ENCODE results near the gene GALNT9.
"Not testable (repeated sequence)": the region's sequence is repeated elsewhere in the genome, so short reads cannot be mapped to it uniquely, and the experiment has no call there.

Gene GALNT9

DNA sequence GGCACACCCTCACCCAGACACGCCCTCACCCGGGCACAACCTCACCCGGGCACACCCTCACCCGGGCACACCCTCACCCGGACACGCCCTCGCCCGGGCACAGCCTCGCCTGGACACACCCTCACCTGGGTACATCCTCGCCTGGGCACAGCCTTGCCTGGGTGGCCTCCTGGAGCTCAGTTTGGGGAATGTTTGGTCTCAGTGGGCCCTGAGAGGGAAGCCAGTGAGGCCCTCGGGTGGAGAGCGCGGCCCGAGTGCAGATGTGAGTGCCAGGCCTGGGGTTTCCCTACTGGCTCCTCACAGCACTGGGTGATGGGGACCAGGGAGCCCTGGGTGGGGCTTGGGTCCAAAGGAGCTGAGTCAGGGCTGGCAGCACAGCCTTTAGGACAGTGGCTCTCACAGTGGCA lies 23.8 kb downstream of the GALNT9 start:
- in situ Hi-C loops (cut with MboI; ENCODE audit: low pct_unique_long_range_greater_than_20kb, low sequenced_read_pairs): no loop called here
- no peak for DNase-seq

DNA sequence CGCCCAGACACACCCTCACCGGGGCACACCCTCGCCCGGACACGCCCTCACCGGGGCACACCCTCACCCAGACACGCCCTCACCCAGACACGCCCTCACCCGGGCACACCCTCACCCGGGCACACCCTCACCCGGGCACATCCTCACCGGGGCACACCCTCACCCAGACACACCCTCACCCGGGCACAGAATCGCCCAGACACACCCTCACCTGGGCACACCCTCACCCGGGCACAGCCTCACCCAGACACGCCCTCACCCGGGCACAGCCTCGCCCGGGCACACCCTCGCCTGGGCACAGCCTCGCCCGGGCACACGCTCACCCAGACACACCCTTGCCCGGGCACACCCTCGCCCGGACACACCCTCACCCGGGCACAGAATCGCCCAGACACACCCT lies 24.5 kb downstream of the GALNT9 start:
- in situ Hi-C loops (cut with MboI; ENCODE audit: low pct_unique_long_range_greater_than_20kb, low sequenced_read_pairs): not testable (repeated sequence)

DNA sequence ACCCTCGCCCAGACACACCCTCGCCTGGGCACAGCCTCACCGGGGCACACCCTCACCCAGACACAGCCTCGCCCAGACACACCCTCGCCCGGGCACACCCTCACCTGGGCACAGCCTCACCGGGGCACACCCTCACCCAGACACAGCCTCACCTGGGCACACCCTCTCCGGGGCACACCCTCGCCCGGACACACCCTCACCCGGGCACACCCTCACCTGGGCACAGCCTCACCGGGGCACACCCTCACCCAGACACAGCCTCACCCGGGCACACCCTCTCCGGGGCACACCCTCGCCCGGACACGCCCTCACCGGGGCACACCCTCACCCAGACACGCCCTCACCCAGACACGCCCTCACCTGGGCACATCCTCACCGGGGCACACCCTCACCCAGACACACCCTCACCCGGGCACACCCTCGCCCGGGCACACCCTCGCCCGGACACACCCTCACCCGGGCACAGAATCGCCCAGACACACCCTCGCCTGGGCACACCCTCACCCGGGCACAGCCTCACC lies 25.5 kb downstream of the GALNT9 start:
- in situ Hi-C loops (cut with MboI; ENCODE audit: low pct_unique_long_range_greater_than_20kb, low sequenced_read_pairs); DNase-seq: not testable (repeated sequence)

More for the DNA sequence above, 24.5 kb downstream of the GALNT9 start:
- DNase-seq: not testable (repeated sequence)

DNA sequence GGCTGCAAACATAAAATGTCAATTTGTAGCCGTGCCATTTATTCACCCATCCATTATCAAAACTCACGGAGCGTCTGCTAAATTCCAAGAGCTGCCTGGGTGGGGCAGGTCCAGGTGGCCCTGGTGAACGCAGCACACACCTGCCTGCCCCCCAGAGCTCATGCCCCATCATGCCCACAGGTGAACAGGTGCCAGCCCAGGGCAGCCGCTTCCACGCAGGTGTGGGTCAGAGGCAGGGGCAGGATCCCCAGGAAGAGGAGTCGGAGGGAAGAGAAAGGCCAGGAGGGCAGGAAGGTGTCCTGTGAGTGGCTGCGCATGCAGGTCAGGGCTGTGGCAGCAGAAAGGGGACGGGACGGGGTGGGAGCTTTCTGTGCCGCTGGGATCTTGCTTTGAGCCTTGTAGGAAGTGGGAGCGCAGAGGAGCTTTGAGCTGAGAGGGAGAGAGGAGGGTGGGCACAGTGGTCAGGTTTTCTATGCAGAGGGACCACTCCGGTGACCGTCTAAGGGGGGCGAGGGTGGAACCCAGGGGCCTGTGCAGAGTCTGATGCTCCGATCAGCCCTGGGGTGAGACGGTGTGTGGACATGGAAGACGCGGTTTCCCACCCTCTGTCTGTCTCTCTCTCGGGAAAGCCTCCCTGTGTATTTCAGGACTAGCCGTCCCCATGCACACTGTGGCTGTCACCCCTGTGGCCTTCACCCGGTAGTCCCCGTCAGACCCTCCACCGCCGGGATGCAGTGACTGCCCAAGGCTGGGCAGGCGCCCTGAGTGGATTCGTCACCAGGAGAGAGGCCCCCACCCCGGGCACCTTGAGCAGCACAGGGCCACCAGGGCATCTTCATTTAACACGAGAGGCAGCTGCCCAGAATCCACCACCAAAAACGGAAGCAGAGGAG lies 26.7 kb downstream of the GALNT9 start:
- in situ Hi-C loops (cut with MboI; ENCODE audit: low pct_unique_long_range_greater_than_20kb, low sequenced_read_pairs): no loop called here
- no peak for DNase-seq

DNA sequence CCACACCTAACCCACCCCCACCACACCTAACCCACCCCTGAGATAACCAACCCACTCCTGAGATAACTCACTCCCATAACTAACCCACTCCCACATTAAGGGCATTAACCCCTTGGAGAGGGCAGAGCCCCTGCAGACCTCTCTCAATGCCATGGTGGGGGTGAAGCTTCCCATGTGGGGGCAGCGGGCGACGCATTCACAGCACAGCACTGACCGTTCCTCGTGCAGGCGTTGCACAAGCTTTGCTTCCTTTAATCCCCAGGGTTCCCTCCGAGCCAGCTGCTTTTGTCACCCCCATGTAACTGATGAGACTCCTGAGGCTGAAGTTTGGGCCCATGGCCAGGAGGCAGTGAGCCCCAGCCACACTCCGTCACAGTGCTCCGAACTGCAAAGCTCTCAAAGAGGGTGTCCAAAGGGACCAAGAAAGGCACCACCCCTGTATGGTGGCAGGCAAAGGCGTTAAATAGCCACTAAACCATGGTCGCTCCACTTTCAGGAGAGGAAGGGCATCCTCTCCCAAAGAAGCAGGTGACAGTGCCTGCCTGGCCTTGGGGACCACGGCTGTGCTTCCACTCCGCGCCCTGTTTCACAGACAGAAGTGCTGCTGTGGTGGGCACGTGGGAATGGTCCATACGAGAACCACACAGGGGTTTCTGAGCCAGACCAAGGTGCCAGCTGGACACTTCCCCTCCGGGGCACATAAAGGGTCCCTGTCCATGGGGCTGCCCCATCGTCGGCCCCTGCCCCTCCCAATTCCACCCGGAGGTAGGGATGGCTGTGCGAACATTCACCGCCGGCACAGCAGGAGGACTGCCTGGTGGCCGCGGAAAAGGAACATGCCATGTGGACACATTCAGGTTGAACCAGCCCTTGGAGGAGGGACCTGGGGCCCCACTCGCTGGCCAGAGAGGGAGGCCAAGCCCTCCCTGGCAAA lies 28.3 kb downstream of the GALNT9 start:
- in situ Hi-C loops (cut with MboI; ENCODE audit: low pct_unique_long_range_greater_than_20kb, low sequenced_read_pairs): no loop called here
- DNase-seq: no peak

DNA sequence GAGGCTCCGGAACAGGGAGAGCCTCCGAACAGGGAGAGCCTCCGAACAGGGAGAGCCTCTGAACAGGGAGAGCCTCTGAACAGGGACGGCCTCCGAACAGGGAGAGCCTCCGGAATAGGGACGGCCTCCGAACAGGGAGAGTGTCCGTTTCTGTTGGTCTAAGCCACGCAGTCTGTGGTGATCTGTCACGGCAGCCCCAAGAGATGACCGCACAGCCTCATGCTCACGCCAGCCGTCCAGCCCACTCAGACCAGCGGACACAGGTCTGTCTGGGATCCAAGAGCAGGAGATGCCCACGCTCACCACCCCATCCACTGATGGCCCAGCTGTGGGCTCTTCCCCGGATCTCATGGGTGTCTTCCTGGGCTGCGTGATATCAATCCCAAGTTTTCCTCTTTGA lies 33.3 kb downstream of the GALNT9 start:
- in situ Hi-C loops (cut with MboI; ENCODE audit: low pct_unique_long_range_greater_than_20kb, low sequenced_read_pairs): no loop called here
- DNase-seq: no peak

DNA sequence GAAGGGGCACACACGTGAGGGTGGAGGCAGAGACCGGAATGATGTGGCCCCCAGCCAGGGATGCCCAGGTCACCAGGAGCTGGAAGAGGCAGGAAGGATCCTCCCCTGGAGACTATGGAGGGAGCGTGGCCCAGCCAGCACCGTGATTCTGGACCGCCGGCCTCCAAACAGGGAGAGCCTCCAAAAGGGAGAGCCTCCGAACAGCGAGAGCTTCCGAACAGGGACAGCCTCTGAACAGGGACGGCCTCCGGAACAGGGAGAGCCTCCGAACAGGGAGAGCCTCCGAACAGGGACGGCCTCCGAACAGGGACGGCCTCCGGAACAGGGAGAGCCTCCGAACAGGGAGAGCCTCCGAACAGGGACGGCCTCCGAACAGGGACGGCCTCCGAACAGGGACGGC lies 33.8 kb downstream of the GALNT9 start:
- DNase-seq; in situ Hi-C loops (cut with MboI; ENCODE audit: low pct_unique_long_range_greater_than_20kb, low sequenced_read_pairs): not testable (repeated sequence)

DNA sequence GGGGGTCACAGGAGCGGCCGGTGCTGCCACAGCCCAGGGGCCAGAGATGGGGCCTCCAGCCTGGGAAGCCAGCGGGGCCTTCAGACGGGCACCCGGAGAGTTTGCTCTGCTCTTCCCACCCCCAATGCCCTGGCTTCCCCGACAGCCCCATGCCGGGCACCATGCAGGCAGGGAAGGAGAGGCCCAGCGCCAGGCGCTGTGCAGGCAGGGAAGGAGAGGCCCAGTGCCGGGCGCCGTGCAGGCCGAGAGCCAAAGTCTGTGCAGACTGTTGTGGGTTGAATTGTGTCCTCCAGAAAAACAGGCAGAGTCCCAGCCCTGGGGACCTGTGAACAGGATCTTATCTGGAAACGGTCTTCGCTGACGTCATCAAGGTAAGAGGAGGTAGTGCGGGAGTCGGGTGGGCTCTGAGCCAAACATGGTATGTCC lies 34.3 kb downstream of the GALNT9 start:
- in situ Hi-C loops (cut with MboI; ENCODE audit: low pct_unique_long_range_greater_than_20kb, low sequenced_read_pairs): no loop called here
- no peak for DNase-seq

DNA sequence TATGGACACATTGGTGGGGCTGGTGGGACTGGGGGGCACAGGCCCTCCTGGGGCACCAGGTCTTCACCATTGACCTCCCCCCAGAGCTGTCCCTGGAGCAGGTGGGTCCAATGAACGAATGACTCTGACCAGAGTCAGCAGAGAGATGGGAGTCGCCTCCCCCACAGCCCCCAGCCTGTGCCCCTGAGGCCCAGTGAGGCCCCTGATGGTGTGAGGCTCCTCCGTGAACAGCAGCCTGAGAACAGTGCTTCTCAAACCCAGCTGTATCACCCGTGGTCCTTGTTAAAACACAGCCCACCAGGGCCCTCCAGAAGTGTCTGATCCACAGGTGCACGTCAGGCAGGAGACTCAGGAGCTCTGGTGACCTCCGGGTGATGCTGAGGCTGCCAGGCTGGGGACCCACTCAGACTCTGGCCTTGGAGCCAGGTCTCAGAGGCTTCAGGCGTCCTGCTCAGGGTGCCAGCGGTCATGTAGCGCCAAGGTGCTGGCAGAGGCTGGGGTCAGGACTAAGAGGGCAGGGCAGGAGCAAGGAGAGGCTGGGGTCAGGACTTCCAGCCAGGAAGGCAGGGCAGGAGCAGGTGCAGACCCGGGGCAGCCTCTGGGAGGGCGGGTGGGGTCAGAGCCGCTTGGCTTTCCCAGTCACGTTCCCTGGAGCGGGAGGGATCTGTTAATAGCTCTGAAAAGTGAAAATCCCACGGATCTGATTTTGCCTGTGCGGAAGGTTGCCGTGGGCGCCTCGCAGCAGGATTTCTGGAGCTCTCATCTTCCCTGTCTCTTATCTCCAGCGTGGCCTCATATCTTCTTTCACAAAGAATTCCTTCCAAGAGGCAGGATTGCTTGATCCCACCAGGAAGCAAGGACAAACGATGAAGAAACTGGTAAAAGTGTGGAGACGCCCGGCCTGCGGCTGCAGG lies 35.0 kb downstream of the GALNT9 start:
- in situ Hi-C loops (cut with MboI; ENCODE audit: low pct_unique_long_range_greater_than_20kb, low sequenced_read_pairs): no loop called here
- DNase-seq: no peak

DNA sequence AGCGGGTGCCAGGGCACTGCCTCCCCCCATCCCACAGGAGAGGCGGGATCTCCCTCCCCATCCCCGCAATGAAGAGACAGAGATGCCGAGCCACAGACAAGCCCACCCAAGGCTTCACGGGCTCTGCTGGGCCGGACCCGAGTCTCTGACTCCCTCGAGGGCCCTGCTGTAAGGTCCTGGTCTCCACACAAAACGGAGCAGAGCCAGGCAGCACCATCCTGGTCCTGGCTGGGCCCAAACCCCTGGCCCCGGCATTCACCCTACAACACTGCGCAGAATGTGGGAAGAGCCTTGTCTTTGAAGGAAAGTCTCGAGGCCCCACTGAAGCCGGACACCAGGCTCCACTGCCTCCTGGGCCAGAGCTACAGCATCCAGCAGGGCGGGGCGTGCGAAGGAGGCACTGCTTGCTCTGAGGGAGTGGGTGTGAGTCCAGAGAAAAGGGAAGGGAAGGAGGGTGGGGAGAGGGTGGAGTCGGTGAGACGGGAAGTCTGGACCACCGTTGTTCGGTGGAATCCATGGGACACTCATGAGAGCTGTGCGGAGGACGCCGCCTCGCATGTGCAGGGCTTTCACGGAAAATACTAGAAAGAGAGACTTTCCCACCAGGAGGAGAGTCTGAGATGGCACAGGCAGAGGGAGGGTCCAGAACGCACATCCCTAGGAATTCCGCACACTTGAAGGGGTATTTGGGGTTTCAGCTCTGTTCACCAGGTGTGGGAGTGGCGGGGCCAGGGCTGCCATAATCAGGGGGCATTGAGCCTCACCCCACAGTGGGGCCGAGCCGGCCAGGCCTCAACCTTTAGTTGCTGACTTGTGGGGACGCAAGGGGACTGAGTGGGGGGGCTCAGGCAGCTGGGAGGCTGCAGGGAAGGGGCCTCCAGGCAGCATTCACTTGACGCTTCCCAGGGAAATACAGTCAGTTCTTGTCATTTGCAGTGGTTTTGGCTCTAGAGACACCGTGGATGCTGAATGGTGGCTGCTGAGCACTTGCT lies 36.8 kb downstream of the GALNT9 start:
- in situ Hi-C loops (cut with MboI; ENCODE audit: low pct_unique_long_range_greater_than_20kb, low sequenced_read_pairs): no loop called here
- no peak for DNase-seq

DNA sequence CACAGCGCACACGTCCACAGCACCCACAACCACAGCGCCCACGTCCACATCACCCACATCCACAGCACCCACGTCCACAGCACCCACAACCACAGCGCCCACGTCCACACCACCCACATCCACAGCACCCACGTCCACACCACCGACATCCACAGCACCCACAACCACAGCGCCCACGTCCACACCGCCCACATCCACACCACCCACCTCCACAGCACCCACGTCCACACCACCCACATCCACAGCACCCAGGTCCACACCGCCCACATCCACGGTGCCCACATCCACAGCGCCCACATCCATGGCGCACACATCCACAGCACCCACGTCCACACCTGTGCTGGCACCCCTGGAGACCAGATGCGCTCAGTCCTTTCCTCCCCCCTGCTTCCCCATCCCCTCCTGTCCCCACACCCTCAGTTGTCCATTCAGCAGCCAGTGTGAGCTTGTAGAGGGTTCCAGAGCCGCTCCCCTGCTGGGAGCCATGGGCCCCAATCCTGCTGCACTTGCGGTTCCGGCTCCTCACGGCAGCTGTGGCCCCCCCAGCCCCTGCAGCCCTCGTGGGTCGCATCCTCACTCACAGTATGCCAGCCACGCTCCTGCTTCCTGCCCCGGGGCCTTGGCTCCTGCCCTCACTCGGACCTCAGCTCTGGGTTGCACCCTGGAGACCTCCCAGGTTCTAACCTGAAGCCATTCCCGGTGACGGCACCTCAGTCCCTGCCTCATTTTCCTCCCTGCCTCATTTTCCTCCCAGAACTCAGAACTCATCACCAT lies 37.8 kb downstream of the GALNT9 start:
- no peak for DNase-seq
- in situ Hi-C loops (cut with MboI; ENCODE audit: low pct_unique_long_range_greater_than_20kb, low sequenced_read_pairs): no loop called here

DNA sequence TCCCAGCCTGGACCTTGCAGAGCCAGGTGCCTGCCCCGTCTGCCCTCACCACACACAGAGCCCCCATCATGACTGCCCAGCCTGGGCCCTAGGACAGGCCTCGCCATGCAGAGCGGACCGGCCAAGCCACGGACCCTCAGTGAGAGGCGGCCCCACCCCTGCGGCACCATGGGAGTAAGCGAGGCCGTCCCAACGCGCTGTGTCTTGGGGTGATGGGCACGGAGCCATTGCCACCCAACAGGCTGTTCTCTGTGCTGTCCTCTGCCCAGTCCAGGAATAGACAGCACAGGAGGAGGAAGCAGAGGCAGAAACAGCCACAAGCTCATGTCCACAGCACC lies 39.2 kb downstream of the GALNT9 start:
- DNase-seq: no peak
- in situ Hi-C loops (cut with MboI; ENCODE audit: low pct_unique_long_range_greater_than_20kb, low sequenced_read_pairs): no loop called here

DNA sequence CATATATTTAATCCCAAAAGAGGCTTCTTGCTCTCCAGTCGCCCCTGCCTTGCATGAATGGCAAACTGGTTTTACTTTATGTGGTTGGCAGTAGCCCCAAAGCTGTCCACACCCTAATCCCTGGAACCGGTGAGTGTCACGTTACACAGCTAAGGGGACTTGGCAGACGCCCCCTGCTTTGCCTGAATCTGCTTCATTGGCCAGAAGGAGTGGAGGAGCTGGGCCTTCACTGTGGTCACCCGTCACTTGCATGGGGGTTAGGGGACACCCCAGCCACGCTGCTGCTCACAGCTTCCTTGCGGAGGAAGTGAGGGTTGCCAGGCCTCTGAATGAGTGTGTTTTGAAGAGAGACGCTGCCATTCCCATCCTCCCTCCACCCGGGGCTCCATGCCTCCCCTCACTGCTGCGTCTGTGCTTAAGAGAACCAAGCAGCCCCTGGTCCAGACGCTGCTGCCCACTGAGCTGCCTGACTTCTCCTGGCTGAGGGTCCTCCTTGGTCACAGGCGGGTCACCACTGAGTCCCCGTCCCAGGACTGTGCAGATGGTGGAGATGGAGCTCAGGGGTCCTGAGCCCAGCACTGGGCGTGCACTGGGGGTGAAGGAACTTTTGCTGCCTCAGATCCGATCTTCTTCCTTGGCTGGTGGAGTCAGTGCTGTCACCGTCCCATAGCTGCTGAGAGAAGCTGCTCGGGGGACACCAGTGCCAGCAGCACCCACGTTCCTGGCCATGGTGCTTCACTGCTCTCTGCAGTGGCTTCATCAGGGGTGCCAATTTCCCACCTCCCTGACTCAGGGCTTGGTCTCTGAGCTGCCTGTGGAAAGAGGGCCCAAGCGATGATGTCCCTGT lies 39.8 kb downstream of the GALNT9 start:
- DNase-seq: no peak
- in situ Hi-C loops (cut with MboI; ENCODE audit: low pct_unique_long_range_greater_than_20kb, low sequenced_read_pairs): no loop called here

DNA sequence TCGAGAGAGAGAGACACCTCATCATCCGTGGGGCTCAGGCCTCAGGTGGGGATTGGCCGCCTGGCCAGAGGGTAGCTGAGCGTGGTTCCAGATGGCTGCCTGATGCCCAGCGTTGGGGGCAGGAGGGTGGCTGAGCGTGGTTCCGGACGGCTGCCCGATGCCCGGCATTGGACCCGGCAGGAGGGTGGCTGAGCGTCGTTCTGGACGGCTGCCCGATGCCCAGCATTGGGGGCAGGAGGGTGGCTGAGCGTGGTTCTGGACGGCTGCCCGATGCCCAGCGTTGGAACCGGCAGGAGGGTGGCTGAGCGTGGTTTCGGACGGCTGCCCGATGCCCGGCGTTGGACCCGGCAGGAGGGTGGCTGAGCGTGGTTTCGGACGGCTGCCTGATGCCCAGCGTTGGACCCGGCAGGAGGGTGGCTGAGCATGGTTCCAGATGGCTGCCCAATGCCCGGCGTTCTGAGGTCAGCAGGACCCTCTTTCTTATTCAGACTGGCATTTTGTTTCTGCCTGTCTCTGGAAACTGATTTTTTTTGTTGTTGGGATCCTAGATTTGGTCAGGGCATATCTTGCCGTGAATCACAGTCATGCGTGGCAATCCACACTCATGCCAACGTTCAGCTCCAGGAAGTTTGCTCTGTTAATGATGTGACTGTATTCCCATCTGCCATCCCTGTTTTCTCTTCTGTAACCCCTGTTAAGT lies 40.7 kb downstream of the GALNT9 start:
- in situ Hi-C loops (cut with MboI; ENCODE audit: low pct_unique_long_range_greater_than_20kb, low sequenced_read_pairs): no loop called here
- no peak for DNase-seq

DNA sequence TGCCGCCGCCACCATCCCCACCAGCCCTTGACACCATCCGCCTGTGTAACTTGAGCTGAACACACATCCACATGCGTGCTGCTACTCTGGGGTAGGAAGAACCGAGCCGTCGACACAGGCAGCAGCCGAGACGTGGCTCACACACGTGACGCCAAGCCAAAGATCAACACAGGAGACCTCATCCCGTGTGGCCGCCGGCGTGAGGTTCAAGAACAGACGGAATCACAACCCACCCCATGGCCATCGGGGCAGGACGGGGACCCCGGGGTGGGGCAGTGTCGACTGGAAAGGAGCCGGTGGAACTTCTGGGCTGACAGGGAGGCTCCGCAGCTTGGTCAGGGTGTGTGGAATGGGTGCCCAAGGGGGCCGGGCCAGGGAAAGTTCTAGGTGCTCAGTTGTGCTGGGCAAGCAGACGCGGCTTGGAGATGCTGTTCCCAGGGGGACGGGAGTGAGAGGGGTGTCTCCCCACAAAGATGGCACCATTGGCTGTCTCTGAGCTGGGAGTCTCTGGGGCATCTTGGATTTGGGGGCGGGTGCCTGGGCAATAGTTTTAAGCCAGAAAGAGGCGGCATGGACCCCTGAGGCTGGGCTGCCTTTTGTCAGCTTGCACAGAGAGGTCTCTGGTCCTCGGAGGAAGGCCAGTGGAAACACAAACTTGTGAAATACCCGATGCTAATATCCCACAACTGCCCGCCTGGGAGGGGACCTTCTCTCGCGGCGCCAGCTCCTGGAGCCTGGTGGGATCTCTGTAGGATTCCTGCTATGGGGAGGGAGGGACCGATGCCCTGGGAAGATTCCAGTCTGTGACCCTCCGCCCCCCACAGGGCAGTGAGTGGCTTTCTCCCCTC lies 41.8 kb downstream of the GALNT9 start:
- in situ Hi-C loops (cut with MboI; ENCODE audit: low pct_unique_long_range_greater_than_20kb, low sequenced_read_pairs): no loop called here

More for the DNA sequence above, 41.8 kb downstream of the GALNT9 start:
- DNase-seq: no peak
